PFSK-1 (cell line): Measurements from ENCODE around the gene SENP7.

Source experiments
- FOXP2 ChIP-seq: optimal IDR thresholded peaks from 2 replicates; pipeline ENCODE3; 2011; ENCODE audit warnings: borderline replicate concordance, control low read depth, inconsistent platforms; ENCODE audit not compliant: insufficient read depth; ENCODE audit errors: extremely low read length, extremely low read depth
- POLR2AphosphoS5 ChIP-seq: IDR thresholded peaks from 2 replicates; pipeline ENCODE4 v1.6.1; 2012; ENCODE audit warnings: low read depth, mild to moderate bottlenecking, control low read depth, low read length, moderate library complexity
- REST ChIP-seq, 2 experiments: IDR thresholded peaks; 2 replicates each; pipeline versions ENCODE4 v1.6.1 to v1.8.0; 2011 to 2012; ENCODE audit warnings: low read depth in 2 of 2, low read length in 2 of 2, control low read depth in 1 of 2, inconsistent platforms in 1 of 2, mild to moderate bottlenecking in 1 of 2, moderate library complexity in 1 of 2; ENCODE audit not compliant: insufficient read depth in 1 of 2
- SIN3A ChIP-seq: IDR thresholded peaks from 2 replicates; pipeline ENCODE4 v1.6.1; 2012; ENCODE audit warnings: mild to moderate bottlenecking, low read length, moderate library complexity, borderline replicate concordance; ENCODE audit not compliant: insufficient read depth
- TAF1 ChIP-seq: IDR thresholded peaks from 2 replicates; pipeline ENCODE4 v1.6.1; 2012; ENCODE audit warnings: low read length, control low read depth, borderline replicate concordance; ENCODE audit not compliant: insufficient read depth

SENP7 gene

DNA sequence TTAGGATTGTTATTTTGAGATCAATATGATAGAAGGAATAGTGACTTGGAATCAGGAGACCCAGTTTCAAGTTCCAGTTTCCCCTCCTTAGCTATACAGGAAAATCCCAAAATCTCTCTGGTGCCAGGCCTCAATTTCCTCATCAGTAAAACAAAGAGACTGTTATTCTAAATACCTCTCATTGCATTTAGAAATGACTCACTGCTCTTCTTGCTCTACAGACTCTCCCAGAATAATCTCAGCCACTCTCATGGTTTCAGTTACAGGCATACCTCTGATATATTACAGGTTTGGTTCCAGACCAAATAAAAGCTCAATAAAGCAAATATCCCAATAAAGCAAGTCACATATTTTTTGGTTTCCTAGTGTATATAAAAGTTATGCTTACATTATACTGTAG, 221.0 kb downstream of the SENP7 start:
- no peak for TF ChIP-seq SIN3A
- no peak for TF ChIP-seq POLR2AphosphoS5
- no peak for TF ChIP-seq TAF1
- no peak for TF ChIP-seq REST (IDR thresholded peaks at IDR 0.05; ENCODE audit: insufficient read depth in 1 of 2, low read depth in 2 of 2, low read length in 2 of 2)
- TF ChIP-seq FOXP2: no peak

DNA sequence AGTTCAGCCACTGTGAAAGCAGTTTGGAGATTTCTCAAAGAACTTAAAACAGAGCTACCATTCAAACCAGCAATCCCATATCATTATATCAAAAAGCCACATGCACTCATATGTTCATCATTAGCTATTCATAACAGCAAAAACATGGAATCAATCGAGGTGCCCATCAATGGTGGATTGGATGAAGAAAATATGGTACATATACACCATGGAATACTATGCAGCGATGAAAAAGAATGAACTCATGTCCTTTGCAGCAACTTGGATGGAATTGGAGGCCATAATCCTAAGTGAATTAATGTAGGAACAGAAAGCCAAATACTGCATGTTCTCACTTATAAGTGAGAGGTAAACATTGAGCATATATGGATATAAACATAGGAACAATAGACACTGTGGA, 224.7 kb downstream of the SENP7 start:
- TF ChIP-seq FOXP2 (no peak), REST (IDR thresholded peaks at IDR 0.05; ENCODE audit: insufficient read depth in 1 of 2, low read depth in 2 of 2, low read length in 2 of 2) (no peak), POLR2AphosphoS5 (no peak), TAF1 (no peak), SIN3A (no peak)

- TF ChIP-seq SIN3A (no peak), FOXP2 (no peak), TAF1 (no peak), REST (IDR thresholded peaks at IDR 0.05; ENCODE audit: insufficient read depth in 1 of 2, low read depth in 2 of 2, low read length in 2 of 2) (no peak), POLR2AphosphoS5 (no peak)
Measured at GRCh38 chr3:101284757-101285156, 228.3 kb downstream of the SENP7 start.

GRCh38 chr3:101281521-101282030, 231.4 kb downstream of the SENP7 start:
- TF ChIP-seq POLR2AphosphoS5: no peak
- no peak for TF ChIP-seq TAF1
- no peak for TF ChIP-seq FOXP2
- TF ChIP-seq REST (IDR thresholded peaks at IDR 0.05; ENCODE audit: insufficient read depth in 1 of 2, low read depth in 2 of 2, low read length in 2 of 2): no peak
- no peak for TF ChIP-seq SIN3A

- TF ChIP-seq FOXP2 (no peak), SIN3A (no peak), TAF1 (no peak), POLR2AphosphoS5 (no peak), REST (IDR thresholded peaks at IDR 0.05; ENCODE audit: insufficient read depth in 1 of 2, low read depth in 2 of 2, low read length in 2 of 2) (no peak)
Measured at GRCh38 chr3:101279765-101280385, 233.1 kb downstream of the SENP7 start.
